Neural cell (in vitro differentiated cells): ENCODE measurements around the gene HIPK2. TPM values are rescaled to one million over a fixed set of nuclear protein-coding genes. Genes with fewer than 3 reads are reported as not detected.

ENCODE experiments used
- H2AFZ ChIP-seq: fragments of 200-600, 300-800 bp; sonication (generic), shearing (Covaris generic); 2 replicates; pipeline ENCODE4 v1.6.0; 2014; ENCODE audit warnings: low read depth, mild to moderate bottlenecking, antibody characterized with exemption, low read length, moderate library complexity
- H3F3A ChIP-seq: fragments of 200-600 bp; shearing (Covaris generic); 2 replicates; pipeline ENCODE4 v1.6.1; 2016; ENCODE audit warnings: mild to moderate bottlenecking, moderate library complexity, mixed read lengths, antibody characterized with exemption, low read length; ENCODE audit not compliant: insufficient read depth, poor library complexity, severe bottlenecking
- H3K27ac ChIP-seq: fragments of 200-600, 300-800 bp; sonication (generic), shearing (Covaris generic); 2 replicates; pipeline ENCODE4 v1.5.1; 2014; ENCODE audit warnings: mild to moderate bottlenecking, low read length, moderate library complexity
- H3K27me3 ChIP-seq: fragments of 300-800, 200-600 bp; sonication (generic), shearing (Covaris generic); 2 replicates; pipeline ENCODE4 v1.6.0; 2014; ENCODE audit warnings: mild to moderate bottlenecking, low read depth, low read length, moderate library complexity; ENCODE audit not compliant: insufficient read depth
- H3K36me3 ChIP-seq: fragments of 300-800, 200-600 bp; sonication (generic), shearing (Covaris generic); 2 replicates; pipeline ENCODE4 v1.5.1; 2014; ENCODE audit warnings: mild to moderate bottlenecking, antibody characterized with exemption, low read length, moderate library complexity; ENCODE audit not compliant: insufficient read depth
- H3K4me2 ChIP-seq: fragments of 300-800, 200-600 bp; sonication (generic), shearing (Covaris generic); 2 replicates; pipeline ENCODE4 v1.6.0; 2014; ENCODE audit warnings: mild to moderate bottlenecking, low read length
- H3K4me3 ChIP-seq: fragments of 300-800, 200-600 bp; sonication (generic), shearing (Covaris generic); 2 replicates; pipeline ENCODE4 v1.5.1; 2014; ENCODE audit warnings: mild to moderate bottlenecking, low read length, moderate library complexity
- H3K79me2 ChIP-seq: fragments of 200-600 bp; shearing (Covaris generic); replicated peaks from 2 replicates; pipeline ENCODE4 v1.6.0; 2014; ENCODE audit warnings: mild to moderate bottlenecking, low read length, moderate library complexity; ENCODE audit not compliant: insufficient read depth
- H3K9ac ChIP-seq: fragments of 300-800, 200-600 bp; sonication (generic), shearing (Covaris generic); 2 replicates; pipeline ENCODE4 v1.6.1; 2016; ENCODE audit warnings: mild to moderate bottlenecking, low read length, mixed read lengths
- H3K9me2 ChIP-seq: fragments of 200-600 bp; shearing (Covaris generic); 2 replicates; pipeline ENCODE4 v1.6.1; 2016; ENCODE audit warnings: mild to moderate bottlenecking, low read length, mixed read lengths; ENCODE audit not compliant: insufficient read depth
- H3K9me3 ChIP-seq: fragments of 200-600, 300-800 bp; sonication (generic), shearing (Covaris generic); 2 replicates; pipeline ENCODE4 v1.6.1; 2016; ENCODE audit warnings: mild to moderate bottlenecking, mixed run types, low read length, moderate library complexity, mixed read lengths
- H4K20me1 ChIP-seq: fragments of 200-600 bp; shearing (Covaris generic); 2 replicates; pipeline ENCODE4 v1.6.1; 2016; ENCODE audit warnings: mild to moderate bottlenecking, mixed run types; ENCODE audit not compliant: insufficient read depth
- CTCF ChIP-seq: fragments of 450-650 bp; IDR thresholded peaks from 2 replicates; pipeline ENCODE4 v1.5.1; 2014; ENCODE audit warnings: antibody characterized with exemption, mild to moderate bottlenecking, moderate library complexity; ENCODE audit not compliant: poor library complexity, severe bottlenecking
- EP300 ChIP-seq: fragments of 450-650 bp; conservative IDR thresholded peaks from 2 replicates; pipeline ENCODE4 v1.6.1; 2014; ENCODE audit warnings: antibody characterized with exemption, mild to moderate bottlenecking, moderate library complexity; ENCODE audit not compliant: poor library complexity, severe bottlenecking
- EZH2 ChIP-seq: fragments of 200-600, 300-800 bp; shearing (Covaris generic), sonication (generic); IDR thresholded peaks from 2 replicates; pipeline ENCODE4 v1.6.1; 2014; ENCODE audit warnings: antibody characterized with exemption, low read length, borderline replicate concordance, mild to moderate bottlenecking; ENCODE audit not compliant: insufficient read depth, poor library complexity, severe bottlenecking
- MXI1 ChIP-seq: fragments of 450-650 bp; conservative IDR thresholded peaks from 2 replicates; pipeline ENCODE4 v1.6.1; 2014; ENCODE audit warnings: antibody characterized with exemption, mild to moderate bottlenecking; ENCODE audit not compliant: poor library complexity, severe bottlenecking
- POLR2AphosphoS5 ChIP-seq: IDR thresholded peaks from 2 replicates; pipeline ENCODE4 v1.6.1; 2012
- RAD21 ChIP-seq: fragments of 450-650 bp; conservative IDR thresholded peaks from 2 replicates; pipeline ENCODE4 v1.6.1; 2014; ENCODE audit warnings: antibody characterized with exemption, mild to moderate bottlenecking, moderate library complexity
- SMC3 ChIP-seq: fragments of 450-650 bp; conservative IDR thresholded peaks from 2 replicates; pipeline ENCODE4 v1.6.1; 2014; ENCODE audit warnings: antibody characterized with exemption, mild to moderate bottlenecking, moderate library complexity; ENCODE audit not compliant: poor library complexity
- TAF1 ChIP-seq: IDR thresholded peaks from 2 replicates; pipeline ENCODE4 v1.6.1; 2012; ENCODE audit warnings: low read depth
- polyA plus RNA-seq: library from polyadenylated mRNA; depleted of rRNA; stranded (reverse); fragments of >200 nt; gene quantifications from 2 replicates; pipeline ENCODE4 v1.2.3, GENCODE V29; 2014

The HIPK2 gene
- polyA plus RNA-seq, 1 donor from 2014 or later = 8.5 TPM

GRCh38 chr7:139566736-139567646 is 210.8 kb downstream of the HIPK2 start:
- no peaks in the 10 kb centered on the region for H3K27me3 ChIP-seq
- H3K9me2 ChIP-seq = no peaks in the 10 kb centered on the region
- H4K20me1 ChIP-seq = no peaks in the 10 kb centered on the region
- TF ChIP-seq EZH2 = no peak
- H3K4me2 ChIP-seq = no peak overlapping the region
- H3K36me3 ChIP-seq = no peaks in the 10 kb centered on the region
- no peak overlapping the region for H3K27ac ChIP-seq
- no peak overlapping the region for H3K9ac ChIP-seq
- no peak overlapping the region for H3K4me3 ChIP-seq
- H3K9me3 ChIP-seq = no peaks in the 10 kb centered on the region
- H3K79me2 ChIP-seq = no peaks in the 10 kb centered on the region
- H2AFZ ChIP-seq = no peak overlapping the region
- H3F3A ChIP-seq = no peaks in the 10 kb centered on the region

GRCh38 chr7:139566075-139566474 is 211.7 kb downstream of the HIPK2 start:
- no peak overlapping the region for H3K9ac ChIP-seq
- H3F3A ChIP-seq = no peaks in the 10 kb centered on the region
- no peak overlapping the region for H3K27ac ChIP-seq
- H4K20me1 ChIP-seq = no peaks in the 10 kb centered on the region
- no peak for TF ChIP-seq CTCF
- no peak overlapping the region for H2AFZ ChIP-seq
- H3K79me2 ChIP-seq = no peaks in the 10 kb centered on the region
- H3K36me3 ChIP-seq = no peaks in the 10 kb centered on the region
- H3K9me2 ChIP-seq = no peaks in the 10 kb centered on the region
- no peak overlapping the region for H3K4me3 ChIP-seq
- no peaks in the 10 kb centered on the region for H3K27me3 ChIP-seq
- no peaks in the 10 kb centered on the region for H3K9me3 ChIP-seq
- no peak overlapping the region for H3K4me2 ChIP-seq

- H3K9me2 ChIP-seq = no peaks in the 10 kb centered on the region
- no peaks in the 10 kb centered on the region for H3K79me2 ChIP-seq
- no peaks in the 10 kb centered on the region for H4K20me1 ChIP-seq
- H2AFZ ChIP-seq = no peak overlapping the region
- no peaks in the 10 kb centered on the region for H3K9me3 ChIP-seq
- no peak overlapping the region for H3K27ac ChIP-seq
- H3K36me3 ChIP-seq = peaks cover 6% of the 10 kb centered on the region
- no peak for TF ChIP-seq POLR2AphosphoS5
- TF ChIP-seq TAF1 = no peak
- TF ChIP-seq RAD21 = no peak
- H3K27me3 ChIP-seq = no peaks in the 10 kb centered on the region
- no peaks in the 10 kb centered on the region for H3F3A ChIP-seq
- H3K4me3 ChIP-seq = no peak overlapping the region
- no peak overlapping the region for H3K4me2 ChIP-seq
- H3K9ac ChIP-seq = no peak overlapping the region
These were observed 213.9 kb downstream of the HIPK2 start for GRCh38 chr7:139563856-139564255.

GRCh38 chr7:139562961-139563565 is 214.7 kb downstream of the HIPK2 start:
- Histone ChIP-seq H3K4me3 (no peak overlapping the region), H2AFZ (no peak overlapping the region), H3K27me3 (no peaks in the 10 kb centered on the region), H3K36me3 (peaks cover 6% of the 10 kb centered on the region), H3K4me2 (no peak overlapping the region), H3K27ac (no peak overlapping the region), H4K20me1 (no peaks in the 10 kb centered on the region), H3K9ac (no peak overlapping the region), H3K79me2 (no peaks in the 10 kb centered on the region), H3F3A (no peaks in the 10 kb centered on the region), H3K9me2 (no peaks in the 10 kb centered on the region), H3K9me3 (no peaks in the 10 kb centered on the region)
- no peak for TF ChIP-seq TAF1
- TF ChIP-seq RAD21 = no peak
- TF ChIP-seq EP300 = no peak
- TF ChIP-seq POLR2AphosphoS5 = no peak
- no peak for TF ChIP-seq EZH2
- TF ChIP-seq MXI1 = no peak
- no peak for TF ChIP-seq SMC3
